SK-N-MC (cell line): Measurements from ENCODE around the gene CCDC192.
A peak's percentile ranks its signal among the peaks of the same experiment; 100 is the strongest.

ENCODE experiments used
- DNase-seq: peaks from one replicate; pipeline ENCODE4 v3.0.0-alpha.2; 2011; ENCODE audit warnings: low read depth, low spot score
- H3K27ac ChIP-seq: fragments of 200-600 bp; sonication (generic); 2 replicates; pipeline ENCODE4 v1.5.1; 2016; ENCODE audit warnings: mixed run types
- H3K36me3 ChIP-seq: fragments of 200-600 bp; sonication (generic); 2 replicates; pipeline ENCODE4 v1.6.1; 2017; ENCODE audit warnings: antibody characterized with exemption, low read length, mixed read lengths; ENCODE audit not compliant: insufficient read depth
- H3K4me3 ChIP-seq: fragments of 200-600 bp; sonication (generic); 2 replicates; pipeline ENCODE4 v1.5.1; 2016
- H3K9ac ChIP-seq: fragments of 200-600 bp; sonication (generic); 2 replicates; pipeline ENCODE4 v1.8.0; 2017; ENCODE audit warnings: mixed run types, mixed read lengths; ENCODE audit not compliant: insufficient read length
- H3K9me3 ChIP-seq: fragments of 200-600 bp; sonication (generic); 2 replicates; pipeline ENCODE4 v1.6.1; 2017; ENCODE audit warnings: low read depth, mild to moderate bottlenecking, antibody characterized with exemption, low read length, moderate library complexity, mixed read lengths
- EZH2 ChIP-seq: fragments of 200-600 bp; sonication (generic); IDR thresholded peaks from one replicate; pipeline ENCODE4 v1.6.1; 2017; ENCODE audit warnings: antibody characterized with exemption
- FOXP2 ChIP-seq: optimal IDR thresholded peaks from 2 replicates; pipeline ENCODE3; 2011; ENCODE audit warnings: mild to moderate bottlenecking, moderate library complexity; ENCODE audit not compliant: insufficient read depth; ENCODE audit errors: extremely low read length, control extremely low read depth
- POLR2AphosphoS5 ChIP-seq: IDR thresholded peaks from 2 replicates; pipeline ENCODE4 v1.6.1; 2012; ENCODE audit warnings: mild to moderate bottlenecking, low read depth, low read length, borderline replicate concordance

Gene CCDC192

GRCh38 chr5:127981498-127981897 is 278.3 kb downstream of the CCDC192 start:
- 0 out of 2 replicates have a peak, but pooled peaks cover 3% of the 10 kb centered on the region for H3K9me3 ChIP-seq
- no peak for DNase-seq
- TF ChIP-seq FOXP2 (no peak), POLR2AphosphoS5 (no peak), EZH2 (no peak)

GRCh38 chr5:127985811-127986325 is 282.7 kb downstream of the CCDC192 start:
- Histone ChIP-seq H3K9me3 (0 out of 2 replicates have a peak, but pooled peaks cover 6% of the 10 kb centered on the region), H3K36me3 (no peaks in the 10 kb centered on the region), H3K9ac (no peak overlapping the region), H3K27ac (no peak overlapping the region), H3K4me3 (no peak overlapping the region)
- TF ChIP-seq POLR2AphosphoS5 (no peak), FOXP2 (no peak), EZH2 (no peak)
- DNase-seq: no peak

More at GRCh38 chr5:127981498-127981897, 278.3 kb downstream of the CCDC192 start:
- Histone ChIP-seq H3K4me3 (no peak overlapping the region), H3K36me3 (no peaks in the 10 kb centered on the region), H3K27ac (no peak overlapping the region), H3K9ac (no peak overlapping the region)

DNA sequence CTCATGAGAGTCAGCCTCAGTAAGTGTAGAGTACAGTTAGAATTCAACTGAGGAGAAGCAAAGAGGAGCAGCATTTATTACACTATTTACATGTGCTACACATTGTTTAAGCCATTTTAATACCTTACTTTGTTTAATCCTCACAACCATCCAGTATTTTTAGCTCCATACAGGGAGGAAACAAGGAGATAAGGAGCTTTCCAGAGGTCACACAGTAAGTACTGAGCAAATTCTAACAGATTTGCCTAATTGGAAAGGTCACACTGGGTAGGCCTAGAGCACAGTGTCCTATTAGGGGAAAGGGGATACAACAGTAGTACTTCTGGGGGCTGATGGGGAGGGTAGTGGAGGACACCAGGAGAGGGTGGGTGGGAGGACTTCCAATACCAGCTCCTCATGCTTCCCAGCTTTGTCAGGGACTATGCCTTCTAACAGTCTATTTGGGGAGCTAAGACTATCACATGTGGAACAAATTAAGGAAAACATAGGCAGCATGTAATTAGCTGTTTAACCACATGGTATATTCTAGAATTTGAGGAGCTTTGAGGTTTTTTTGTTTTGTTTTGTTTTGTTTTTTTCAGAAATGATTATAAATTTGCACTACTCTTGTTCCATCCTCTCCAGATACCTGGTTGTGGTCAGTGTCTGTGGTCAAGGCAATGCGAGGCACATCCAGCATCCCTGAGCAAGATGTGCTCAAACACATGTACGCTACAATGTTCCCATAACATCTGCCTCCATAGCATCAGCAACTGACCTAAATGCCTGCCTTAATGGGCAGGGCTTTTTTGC is 284.4 kb downstream of the CCDC192 start:
- Histone ChIP-seq H3K9me3 (0 out of 2 replicates have a peak, but pooled peaks cover 6% of the 10 kb centered on the region), H3K27ac (peak overlapping the region; percentile 61; the same call in 1 of the 2 replicates), H3K36me3 (no peaks in the 10 kb centered on the region), H3K4me3 (peak overlapping the region; percentile 1; the same call in 1 of the 2 replicates), H3K9ac (no peak overlapping the region)
- TF ChIP-seq POLR2AphosphoS5: no peak
- TF ChIP-seq FOXP2: no peak
- TF ChIP-seq EZH2: no peak
- DNase-seq: no peak

DNA sequence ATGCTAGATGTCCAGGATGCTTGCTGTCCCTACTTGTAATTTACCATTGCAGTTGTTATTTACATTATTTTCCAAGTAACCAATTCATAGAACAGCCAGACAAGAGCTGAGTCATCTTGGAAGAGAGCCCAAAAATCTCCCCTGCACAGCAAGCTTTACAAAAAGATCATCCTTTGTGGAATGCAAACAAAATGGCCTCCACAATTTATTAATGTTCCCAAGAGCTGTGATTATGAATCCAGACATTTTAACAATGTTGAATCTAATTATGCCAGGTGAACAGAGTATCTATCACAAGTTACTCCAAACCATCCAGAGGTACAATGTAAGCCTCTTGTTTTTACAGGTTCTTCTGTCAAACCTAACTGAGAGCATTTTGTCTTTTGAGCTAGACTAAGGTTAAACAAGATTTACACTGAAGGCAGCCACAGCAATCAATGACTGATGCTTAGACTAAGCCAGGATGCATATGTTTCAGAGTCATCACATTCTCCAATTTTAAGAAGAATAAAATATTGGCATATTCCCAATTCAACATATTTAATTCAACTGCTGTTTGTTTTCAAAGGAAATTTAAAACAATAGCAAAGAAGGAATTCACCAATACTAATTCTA is 285.1 kb downstream of the CCDC192 start:
- no peak for DNase-seq
- H3K27ac ChIP-seq: peak overlapping the region; percentile 61; the same call in 1 of the 2 replicates

More for the DNA sequence above, 285.1 kb downstream of the CCDC192 start:
- H3K9me3 ChIP-seq: 0 out of 2 replicates have a peak, but pooled peaks cover 6% of the 10 kb centered on the region
- no peaks in the 10 kb centered on the region for H3K36me3 ChIP-seq
- H3K4me3 ChIP-seq: peak overlapping the region; percentile 1; the same call in 1 of the 2 replicates
- H3K9ac ChIP-seq: no peak overlapping the region
- TF ChIP-seq FOXP2 (no peak), EZH2 (no peak), POLR2AphosphoS5 (no peak)
